ENCODE results near the gene PTPRE. TPM values are rescaled to one million over a fixed set of nuclear protein-coding genes. Genes with fewer than 3 reads are reported as not detected.

Gene PTPRE
- total RNA-seq, 1 donor from 2014 or later, result 2.6 TPM

DNA sequence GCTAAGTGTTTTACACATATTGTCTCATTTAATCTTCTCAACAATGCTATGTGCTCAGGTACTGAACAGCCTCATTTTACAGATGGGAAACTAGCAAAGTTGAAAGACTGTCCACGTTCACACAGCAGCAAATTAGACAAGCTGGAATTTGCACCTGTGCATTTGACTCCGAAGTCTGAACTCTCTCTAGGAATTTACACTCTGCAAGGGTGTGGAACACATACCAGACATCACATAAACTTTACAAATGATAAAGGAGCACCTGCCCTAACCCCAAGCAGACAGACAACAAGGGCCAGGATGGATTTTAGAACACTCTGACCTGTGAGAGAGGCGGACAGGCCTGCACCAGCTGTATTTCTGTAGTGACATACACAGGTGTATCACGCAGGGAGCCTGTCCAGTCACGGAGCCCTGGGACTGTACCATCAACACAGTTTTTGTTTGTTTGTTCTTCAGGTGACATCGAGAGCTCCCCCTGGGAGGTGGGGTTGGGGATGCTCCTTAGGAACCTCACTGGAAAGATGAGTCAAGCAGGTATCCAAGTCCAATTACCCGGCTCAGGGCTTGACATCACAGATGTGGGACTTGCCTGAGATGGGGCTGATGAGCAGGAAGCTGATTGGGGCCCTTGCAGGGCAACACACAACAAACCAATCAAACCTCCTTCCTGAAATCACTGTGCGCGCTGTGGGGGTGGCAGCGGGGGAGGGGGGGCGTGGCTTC lies 188.3 kb downstream of the PTPRE start:
- Mint-ChIP-seq H3K4me3 (no peak overlapping the region), H3K27ac (no peak overlapping the region), H3K27me3 (ENCODE audit: low read depth) (no peaks in the 10 kb centered on the region), H3K36me3 (peaks cover 7% of the 10 kb centered on the region), H3K9me3 (no peaks in the 10 kb centered on the region), H3K4me1 (no peaks in the 10 kb centered on the region)
- no peak for DNase-seq (ENCODE audit: low spot score in 2 of 2, unreplicated experiment in 2 of 2)
- TF ChIP-seq, protein P1, sequence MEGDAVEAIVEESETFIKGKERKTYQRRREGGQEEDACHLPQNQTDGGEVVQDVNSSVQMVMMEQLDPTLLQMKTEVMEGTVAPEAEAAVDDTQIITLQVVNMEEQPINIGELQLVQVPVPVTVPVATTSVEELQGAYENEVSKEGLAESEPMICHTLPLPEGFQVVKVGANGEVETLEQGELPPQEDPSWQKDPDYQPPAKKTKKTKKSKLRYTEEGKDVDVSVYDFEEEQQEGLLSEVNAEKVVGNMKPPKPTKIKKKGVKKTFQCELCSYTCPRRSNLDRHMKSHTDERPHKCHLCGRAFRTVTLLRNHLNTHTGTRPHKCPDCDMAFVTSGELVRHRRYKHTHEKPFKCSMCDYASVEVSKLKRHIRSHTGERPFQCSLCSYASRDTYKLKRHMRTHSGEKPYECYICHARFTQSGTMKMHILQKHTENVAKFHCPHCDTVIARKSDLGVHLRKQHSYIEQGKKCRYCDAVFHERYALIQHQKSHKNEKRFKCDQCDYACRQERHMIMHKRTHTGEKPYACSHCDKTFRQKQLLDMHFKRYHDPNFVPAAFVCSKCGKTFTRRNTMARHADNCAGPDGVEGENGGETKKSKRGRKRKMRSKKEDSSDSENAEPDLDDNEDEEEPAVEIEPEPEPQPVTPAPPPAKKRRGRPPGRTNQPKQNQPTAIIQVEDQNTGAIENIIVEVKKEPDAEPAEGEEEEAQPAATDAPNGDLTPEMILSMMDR (IDR thresholded peaks at IDR 0.05; ENCODE audit: unreplicated experiment), result no peak

DNA sequence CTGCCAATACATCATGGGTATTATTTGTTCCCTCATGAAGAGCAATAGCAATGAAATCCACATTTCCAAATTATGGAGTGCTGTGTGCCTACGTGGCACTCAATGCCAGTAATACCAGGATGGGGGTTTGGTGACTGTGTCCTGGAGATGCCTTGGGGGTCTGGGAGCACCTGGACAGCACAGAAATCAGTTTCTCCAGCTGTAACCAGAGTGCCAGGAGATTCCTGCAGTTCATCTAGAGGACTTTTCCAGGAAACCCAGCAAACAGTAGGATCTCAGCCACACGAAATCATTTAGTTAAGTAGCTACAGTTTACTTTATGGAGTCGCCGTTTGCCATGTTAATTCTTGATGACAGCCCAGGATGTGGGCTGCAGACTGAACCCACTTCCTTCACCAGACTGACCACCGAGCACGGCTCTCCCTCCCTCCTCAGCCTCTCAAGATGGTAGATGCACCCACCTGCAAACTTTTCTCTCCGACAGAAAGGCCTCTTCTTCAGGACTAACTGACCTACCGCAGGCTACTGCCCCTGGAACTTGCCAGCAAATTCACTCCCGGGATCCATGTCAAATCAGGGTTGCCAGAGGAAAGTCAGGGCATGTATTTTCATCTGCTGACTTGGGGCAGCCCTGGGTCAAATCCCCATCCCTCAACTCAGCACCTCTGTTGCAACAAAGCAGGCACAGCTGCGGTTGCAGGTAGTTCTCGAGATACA lies 189.0 kb downstream of the PTPRE start:
- Mint-ChIP-seq H3K36me3 (peaks cover 10% of the 10 kb centered on the region), H3K27ac (peak overlapping the region; percentile 10), H3K4me1 (no peaks in the 10 kb centered on the region), H3K9me3 (no peaks in the 10 kb centered on the region), H3K27me3 (ENCODE audit: low read depth) (no peaks in the 10 kb centered on the region), H3K4me3 (no peak overlapping the region)
- TF ChIP-seq, protein P1 (IDR thresholded peaks at IDR 0.05; ENCODE audit: unreplicated experiment), result no peak
- no peak for DNase-seq (ENCODE audit: low spot score in 2 of 2, unreplicated experiment in 2 of 2)

DNA sequence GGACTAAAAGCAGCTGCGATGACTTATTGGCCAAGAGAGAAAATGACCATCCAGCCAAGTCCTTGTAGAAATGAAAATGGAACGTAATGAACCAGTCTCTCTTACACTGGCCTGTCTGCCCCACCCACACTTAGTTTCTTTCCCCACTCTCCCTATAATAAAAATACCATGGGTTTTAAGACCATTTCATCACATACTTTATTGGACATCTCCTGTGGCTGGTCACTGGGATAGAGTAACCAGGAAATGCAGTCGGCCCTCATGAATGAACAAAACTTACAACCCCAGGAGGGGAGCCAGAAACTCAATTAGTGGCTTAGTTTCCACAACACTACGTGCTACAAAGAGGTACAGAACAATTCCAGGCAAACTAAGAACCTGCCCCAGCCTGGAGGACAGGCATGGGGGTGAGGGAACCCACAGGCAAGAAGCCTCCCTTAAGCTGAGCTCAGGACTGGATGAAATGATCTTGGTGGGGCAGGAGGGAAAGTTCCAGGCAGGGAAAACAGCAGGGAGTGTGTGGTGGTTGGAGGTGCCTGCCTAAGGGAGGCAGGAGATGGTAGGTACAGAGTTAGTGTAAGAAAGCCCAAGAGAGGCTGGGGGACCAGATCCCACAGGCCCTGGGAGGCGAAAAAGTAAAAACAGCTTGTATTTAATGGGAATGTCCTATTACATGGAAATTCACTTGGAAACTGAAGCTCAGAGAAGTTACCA lies 189.7 kb downstream of the PTPRE start:
- TF ChIP-seq, protein P1 (IDR thresholded peaks at IDR 0.05; ENCODE audit: unreplicated experiment), result no peak
- Mint-ChIP-seq H3K27me3 (ENCODE audit: low read depth) (no peaks in the 10 kb centered on the region), H3K4me3 (no peak overlapping the region), H3K27ac (peak overlapping the region; percentile 18), H3K9me3 (no peaks in the 10 kb centered on the region), H3K4me1 (no peaks in the 10 kb centered on the region), H3K36me3 (peaks cover 15% of the 10 kb centered on the region)
- no peak for DNase-seq (ENCODE audit: low spot score in 2 of 2, unreplicated experiment in 2 of 2)

DNA sequence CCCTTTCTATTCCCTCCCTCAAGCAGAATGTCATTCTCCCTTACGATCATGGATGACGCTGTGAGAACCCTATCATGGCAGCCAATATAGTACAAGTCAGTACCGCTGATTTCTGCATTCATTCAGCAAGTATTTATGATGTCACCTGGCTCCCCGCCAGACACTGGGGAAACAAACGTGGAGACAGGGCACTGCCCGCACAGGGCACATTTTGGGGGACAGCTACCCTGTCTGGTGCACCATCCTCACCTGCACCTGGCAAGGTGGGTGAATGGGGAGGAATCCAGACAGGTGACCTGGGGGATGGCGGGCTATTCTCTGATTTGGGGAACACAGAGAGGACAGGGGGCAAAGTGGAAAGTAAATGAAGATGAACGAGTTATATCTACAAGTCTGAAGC lies 190.9 kb downstream of the PTPRE start:
- Mint-ChIP-seq H3K4me1 (no peaks in the 10 kb centered on the region), H3K9me3 (no peaks in the 10 kb centered on the region), H3K27me3 (ENCODE audit: low read depth) (no peaks in the 10 kb centered on the region), H3K27ac (no peak overlapping the region), H3K36me3 (peaks cover 19% of the 10 kb centered on the region), H3K4me3 (no peak overlapping the region)
- TF ChIP-seq, protein P1 (IDR thresholded peaks at IDR 0.05; ENCODE audit: unreplicated experiment), result no peak
- peak in 1 of 2 experiments; percentile 30 for DNase-seq (ENCODE audit: low spot score in 2 of 2, unreplicated experiment in 2 of 2)

DNA sequence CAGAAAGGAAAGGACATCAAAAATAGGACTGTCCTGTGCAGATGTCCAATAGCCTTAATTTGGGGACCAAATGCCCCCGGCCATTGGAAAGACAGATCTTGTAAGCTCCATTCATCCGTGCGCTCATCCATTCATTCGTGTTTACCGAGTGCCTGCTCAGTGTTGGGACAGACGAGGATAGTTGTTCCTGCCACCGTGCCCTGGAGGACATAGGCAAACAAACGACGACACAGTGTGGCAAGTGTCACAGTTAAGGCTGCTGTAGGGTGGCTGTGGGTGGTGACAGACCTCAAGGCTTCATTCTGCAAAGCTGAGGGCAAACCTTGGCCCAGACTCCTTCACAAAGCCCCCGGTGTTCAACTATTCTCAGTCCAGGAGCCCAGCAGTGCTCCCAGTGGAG lies 191.7 kb downstream of the PTPRE start:
- no peaks in the 10 kb centered on the region for H3K9me3 Mint-ChIP-seq

More for the DNA sequence above, 191.7 kb downstream of the PTPRE start:
- Mint-ChIP-seq H3K27me3 (ENCODE audit: low read depth) (no peaks in the 10 kb centered on the region), H3K27ac (no peak overlapping the region), H3K36me3 (peaks cover 24% of the 10 kb centered on the region), H3K4me3 (no peak overlapping the region), H3K4me1 (no peaks in the 10 kb centered on the region)
- TF ChIP-seq, protein P1 (IDR thresholded peaks at IDR 0.05; ENCODE audit: unreplicated experiment), result no peak
- DNase-seq (ENCODE audit: low spot score in 2 of 2, unreplicated experiment in 2 of 2), result no peak

Measured in mesothelial cell of epicardium (in vitro differentiated cells).